GM18526 (cell line): ENCODE data around the gene BCAM.

Experiments used
- POLR2A ChIP-seq: IDR thresholded peaks from 3 replicates; pipeline ENCODE4 v1.6.1; 2011; ENCODE audit not compliant: insufficient read length; ENCODE audit errors: extremely low read depth

Gene BCAM

DNA sequence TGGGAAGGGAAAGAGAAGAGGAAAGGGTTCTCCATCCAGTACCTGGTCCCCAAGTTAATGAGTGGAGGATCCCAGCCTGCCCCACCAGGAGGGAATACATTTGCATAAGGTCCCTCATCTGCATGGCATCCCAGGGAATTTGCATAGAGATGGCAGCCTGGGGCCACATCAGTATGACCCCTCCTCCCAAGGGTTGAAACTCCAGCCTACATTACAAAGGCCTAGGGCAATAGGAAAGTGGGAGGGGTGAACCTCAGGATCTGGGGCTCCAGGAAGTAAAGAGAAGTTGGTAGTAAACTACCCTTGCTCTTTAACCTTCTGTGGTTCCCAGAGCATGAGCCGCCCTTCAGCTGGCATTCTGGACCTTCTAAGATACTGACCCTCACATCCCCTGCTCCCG, 30.4 kb downstream of the BCAM start:
- no peak for TF ChIP-seq POLR2A

DNA sequence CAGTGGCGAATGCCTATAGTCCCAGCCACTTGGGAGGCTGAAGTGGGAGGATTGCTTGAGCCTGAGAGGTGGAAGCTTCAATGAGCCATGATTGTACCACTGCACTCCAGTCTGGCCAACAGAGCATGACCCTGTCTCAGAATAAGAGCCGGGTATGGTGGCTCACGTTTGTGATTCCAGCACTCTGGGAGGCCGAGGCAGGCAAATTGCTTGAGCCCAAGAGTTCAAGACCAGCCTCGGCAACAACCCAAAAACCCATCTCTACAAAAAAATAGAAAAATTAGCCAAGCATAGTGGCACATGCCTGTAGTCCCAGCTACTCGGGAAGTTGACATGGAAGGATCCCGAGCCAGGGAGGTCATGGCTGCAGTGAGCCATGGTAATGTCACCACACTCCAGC, 31.9 kb downstream of the BCAM start:
- no peak for TF ChIP-seq POLR2A

DNA sequence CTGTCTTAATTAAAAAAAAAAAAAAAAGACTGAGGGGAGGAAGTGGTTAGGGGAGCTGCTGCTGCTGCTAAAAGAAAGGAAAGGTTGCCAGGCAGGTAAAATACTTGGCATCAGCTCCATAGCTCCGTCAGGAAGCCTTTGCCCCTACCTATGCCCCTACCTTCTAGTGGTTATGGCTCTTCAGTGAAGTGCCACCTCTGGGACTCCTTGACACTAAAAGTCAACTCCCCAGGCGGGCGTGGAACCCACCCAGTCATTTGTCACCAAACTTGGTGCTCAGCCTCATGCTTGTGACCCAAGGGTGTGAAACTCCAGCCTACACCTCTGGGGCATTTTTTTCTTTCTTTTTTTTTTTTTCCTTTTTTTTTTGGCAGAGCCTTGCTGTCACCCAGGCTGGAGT, 32.3 kb downstream of the BCAM start:
- TF ChIP-seq POLR2A, result no peak

DNA sequence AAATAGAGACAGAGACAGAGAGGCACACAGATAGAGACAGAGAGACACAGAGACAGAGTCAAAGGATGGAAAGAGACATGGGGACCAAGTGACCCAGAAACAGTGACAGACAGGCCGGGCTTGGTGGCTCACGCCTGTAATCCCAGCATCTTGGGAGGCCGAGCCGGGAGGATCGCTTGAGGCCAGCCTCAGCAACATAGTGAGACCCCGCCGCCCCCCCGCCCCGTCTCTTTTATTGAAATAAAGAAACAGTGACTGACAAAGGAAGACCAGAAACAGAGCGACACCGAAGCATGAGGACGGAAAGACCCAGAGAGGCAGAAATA, 36.3 kb downstream of the BCAM start:
- no peak for TF ChIP-seq POLR2A

DNA sequence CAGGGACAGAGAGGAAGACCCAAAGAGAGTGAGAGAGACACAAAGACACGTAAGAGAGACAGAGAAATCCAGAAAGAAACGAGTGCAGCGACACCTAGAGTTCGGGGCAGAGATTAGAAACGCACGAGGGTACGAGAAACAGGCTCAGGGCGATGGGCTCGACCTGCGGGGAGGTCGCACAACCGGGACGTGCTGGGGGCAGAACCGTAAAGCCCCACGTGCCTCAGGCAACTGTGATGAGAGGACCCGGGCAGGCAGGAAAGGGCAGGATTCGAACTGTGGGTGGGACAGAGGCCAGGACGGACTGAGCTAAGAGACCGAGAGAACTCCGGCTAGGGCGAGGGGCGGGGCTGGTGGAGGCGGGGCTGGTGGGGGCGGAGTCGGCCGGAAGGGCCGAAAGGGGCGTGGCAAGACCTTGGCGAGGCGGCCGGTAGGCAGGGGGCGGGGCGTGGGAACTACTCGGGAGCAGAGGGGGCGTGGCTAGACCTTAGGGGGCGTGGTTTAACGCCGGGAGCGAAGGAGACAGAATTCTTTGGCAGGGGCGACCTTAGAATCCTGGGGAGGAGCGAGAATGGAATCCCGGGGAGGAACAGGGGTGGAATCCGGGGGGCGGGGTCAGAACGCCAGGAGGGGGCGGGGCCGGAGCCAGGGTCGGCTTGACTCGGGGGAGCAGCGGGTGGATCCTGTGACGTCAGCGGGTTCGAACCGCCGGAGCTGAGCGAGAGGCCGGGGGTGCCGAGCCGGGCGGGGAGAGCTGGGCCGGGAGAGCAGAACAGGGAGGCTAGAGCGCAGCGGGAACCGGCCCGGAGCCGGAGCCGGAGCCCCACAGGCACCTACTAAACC, 36.9 kb downstream of the BCAM start, which contains the start of gene NECTIN2:
TSS of gene NECTIN2 (plus strand) at position 686 of the 843 bp plus-strand sequence. CDS start 229 bp downstream, outside the sequence.
- no peak for TF ChIP-seq POLR2A

DNA sequence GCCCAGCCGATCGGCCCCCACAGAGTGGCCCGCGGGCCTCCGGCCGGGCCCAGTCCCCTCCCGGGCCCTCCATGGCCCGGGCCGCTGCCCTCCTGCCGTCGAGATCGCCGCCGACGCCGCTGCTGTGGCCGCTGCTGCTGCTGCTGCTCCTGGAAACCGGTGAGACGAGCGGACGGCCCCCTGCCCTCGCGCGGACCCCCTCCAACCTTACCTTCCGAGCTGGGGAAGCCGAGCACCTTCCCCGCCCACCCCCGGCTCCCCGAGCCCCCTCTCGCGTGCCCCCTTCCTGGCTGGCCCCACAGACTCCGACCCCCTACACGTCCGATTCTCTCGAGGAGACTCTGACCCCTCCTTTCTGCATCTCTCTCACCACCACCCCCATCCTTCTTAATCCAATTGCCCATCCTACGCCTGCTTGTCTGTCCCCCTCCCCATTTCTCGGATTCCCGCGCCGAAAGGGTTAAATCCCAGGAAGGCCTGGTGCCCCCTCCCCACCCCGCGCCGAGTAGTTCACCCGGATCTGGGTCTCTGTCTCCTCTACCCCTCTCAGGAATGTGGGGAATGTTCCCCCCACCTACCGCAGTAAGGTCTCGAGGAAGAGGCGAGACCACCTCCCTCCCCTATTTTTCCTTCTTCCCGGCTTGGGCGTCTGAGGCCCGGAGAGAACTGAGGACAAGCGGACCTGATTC, 37.7 kb downstream of the BCAM start:
- TF ChIP-seq POLR2A, result no peak

DNA sequence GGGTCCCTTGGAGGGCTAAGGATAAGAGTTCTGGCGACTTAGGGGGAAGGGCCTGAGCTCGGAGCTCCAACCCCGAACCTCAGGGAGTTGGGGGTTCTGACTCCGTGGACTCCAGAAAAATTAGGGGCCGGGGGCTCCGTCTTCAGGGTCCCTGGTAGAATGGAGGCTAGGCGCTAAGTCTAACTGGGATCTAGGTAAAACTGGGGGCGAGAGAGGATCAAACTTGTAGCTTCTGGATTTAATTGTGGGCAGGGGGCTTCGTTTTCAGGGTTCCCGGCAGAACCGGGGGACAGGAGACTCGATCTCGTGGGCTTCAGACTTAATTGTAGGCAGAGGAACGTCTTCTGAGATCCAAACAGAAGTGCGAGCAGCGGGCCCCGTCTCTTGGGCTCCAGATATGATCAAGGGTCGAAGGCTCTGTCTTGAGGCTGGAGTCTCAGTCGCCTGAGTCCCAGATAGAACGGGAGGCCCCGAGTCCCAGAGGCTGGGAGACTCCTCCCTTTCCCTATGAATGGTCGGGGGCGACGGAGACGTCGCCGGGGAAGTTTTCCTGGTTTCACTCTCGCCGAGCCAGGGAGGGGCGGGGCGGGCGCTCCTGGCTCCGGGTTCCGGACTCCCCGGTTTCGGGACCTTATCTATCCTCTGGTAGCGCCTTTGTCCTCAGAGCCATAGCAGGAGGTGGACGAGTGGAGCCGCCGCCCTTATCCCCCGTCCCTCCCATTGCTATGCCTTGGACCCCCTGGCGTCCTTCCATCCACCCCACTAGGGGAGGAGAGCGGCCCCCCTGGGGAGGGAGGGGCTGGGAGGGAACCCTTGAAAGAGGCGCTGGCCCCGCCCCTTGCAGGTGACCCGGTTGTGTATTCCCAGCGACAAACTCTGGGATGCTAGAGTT, 38.5 kb downstream of the BCAM start:
- TF ChIP-seq POLR2A, result no peak

DNA sequence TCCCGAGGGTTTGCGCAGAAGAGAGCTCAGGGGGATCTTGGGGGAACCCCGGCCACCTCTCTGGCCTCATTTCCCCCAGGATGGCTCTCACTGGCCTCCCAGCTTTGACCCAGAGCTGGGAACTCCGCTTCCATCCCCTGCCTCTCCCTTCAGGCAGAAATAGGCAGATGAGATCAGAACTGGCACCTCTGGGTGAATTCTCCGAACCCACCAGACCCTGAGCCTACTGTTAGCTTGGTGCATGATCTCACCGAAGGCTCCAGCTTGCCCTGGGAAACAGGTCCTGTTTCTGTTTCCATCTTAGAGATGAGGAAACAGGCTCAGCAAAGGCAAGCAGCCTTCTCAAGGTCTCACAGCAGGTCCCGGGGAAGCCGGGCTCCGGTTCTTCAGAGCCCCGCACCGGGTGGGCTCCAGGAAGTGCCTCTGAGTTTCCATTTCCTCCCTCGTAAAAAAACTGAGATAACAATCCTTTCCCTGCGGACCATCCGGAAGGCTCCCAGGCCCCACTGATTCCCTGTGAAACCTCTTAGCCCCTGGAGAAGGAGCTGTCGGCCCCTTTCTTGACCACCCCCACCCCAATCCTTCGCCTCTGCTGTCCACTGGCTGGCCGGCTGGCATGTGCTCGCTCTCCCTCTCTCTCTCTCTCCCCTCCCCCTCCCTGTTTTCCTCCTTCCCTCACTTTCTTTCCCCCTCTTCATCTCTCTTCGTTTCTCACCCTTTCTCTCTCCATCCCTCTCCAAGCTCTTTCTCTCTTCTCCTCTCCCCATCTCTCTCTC, 39.3 kb downstream of the BCAM start:
- TF ChIP-seq POLR2A, result no peak

DNA sequence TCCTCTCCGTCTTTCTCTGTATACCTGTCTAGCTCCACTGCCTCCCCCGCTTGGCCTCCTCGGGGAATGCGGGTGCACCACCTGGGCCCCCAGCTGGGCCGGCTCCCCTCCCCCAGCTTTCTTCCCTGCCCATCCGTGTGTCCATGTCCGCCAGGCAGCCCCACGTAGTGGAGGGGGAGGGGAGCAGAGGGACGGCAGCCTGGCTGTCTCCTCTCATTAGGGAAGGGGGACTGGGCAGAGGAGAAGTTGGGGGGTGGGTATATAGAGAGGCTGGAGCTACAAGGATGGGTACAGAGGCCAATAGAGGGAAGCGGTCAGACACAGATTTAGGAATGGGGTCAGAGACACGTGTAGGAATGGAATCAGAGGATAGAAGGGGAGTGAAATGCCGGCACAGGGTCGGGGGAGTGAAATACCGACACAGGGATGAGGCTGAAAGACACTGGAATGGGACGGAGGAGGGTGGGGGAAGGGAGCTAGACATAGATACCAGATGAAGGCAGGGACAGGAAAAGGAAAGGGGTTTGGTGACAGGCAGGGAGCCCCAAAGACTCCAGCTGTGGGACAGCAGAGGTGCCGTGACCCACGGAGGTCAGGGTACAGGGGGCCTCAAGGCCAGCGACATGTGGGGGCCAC, 40.0 kb downstream of the BCAM start:
- no peak for TF ChIP-seq POLR2A

DNA sequence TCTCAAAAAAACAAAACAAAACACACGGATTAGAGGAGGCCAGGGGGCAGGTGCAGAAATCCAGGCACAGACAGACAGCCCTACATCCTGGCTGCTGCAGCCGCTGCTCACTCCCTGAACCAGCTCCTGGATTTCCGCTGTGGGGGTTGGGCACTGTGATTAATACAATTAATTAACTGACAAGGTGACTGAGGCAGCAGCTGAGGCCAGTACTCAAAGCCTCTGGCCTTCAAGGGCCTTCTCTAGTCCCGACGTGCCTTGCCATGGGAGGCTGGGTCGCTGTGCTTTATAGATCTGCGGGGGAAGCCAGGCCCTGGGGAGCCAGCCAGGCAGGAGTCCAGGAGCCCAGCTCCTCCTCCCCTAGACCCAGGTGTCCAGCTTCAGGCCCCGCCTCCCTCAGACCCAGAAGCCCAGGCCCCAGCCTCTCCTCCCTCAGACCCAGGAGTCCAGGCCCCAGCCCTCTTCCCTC, 41.8 kb downstream of the BCAM start:
- TF ChIP-seq POLR2A, result no peak

DNA sequence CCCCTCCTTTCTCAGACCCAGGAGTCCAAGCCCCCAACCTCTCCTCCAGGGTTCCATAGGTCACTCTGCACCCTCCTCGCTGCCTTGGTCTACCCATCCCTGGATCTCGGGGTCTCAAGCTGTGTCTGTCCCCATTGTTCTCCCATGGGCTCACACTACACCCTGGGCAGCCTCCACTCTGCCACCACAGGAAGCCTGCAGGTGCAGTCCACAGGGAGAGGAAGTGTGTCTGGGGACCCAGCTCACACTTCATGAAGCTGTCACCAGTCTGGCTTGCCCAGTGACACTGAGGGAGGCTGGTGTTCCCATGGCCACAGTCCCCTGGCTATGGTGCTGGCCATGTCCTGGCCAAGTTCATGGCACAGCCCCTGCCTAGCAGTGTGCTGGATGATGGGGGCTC, 42.5 kb downstream of the BCAM start:
- no peak for TF ChIP-seq POLR2A

DNA sequence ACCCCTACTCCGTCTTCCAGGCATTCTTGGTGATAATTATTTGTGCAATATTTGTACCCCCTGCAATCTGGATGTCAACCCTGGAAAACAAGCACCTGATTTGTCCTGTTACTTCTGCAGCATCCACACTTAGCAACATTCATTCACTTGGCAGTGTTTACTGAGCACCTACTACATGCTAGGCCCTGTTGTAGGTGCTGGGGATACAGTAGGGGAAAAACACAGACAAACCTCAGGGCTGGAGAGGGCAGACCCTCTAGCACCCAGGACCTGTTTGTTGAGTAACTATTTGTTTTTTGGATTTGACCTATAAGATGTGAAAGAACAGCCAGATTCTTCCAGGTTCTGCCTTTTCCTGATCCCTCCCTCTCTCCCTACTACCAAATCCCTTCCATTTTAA, 46.7 kb downstream of the BCAM start:
- no peak for TF ChIP-seq POLR2A

DNA sequence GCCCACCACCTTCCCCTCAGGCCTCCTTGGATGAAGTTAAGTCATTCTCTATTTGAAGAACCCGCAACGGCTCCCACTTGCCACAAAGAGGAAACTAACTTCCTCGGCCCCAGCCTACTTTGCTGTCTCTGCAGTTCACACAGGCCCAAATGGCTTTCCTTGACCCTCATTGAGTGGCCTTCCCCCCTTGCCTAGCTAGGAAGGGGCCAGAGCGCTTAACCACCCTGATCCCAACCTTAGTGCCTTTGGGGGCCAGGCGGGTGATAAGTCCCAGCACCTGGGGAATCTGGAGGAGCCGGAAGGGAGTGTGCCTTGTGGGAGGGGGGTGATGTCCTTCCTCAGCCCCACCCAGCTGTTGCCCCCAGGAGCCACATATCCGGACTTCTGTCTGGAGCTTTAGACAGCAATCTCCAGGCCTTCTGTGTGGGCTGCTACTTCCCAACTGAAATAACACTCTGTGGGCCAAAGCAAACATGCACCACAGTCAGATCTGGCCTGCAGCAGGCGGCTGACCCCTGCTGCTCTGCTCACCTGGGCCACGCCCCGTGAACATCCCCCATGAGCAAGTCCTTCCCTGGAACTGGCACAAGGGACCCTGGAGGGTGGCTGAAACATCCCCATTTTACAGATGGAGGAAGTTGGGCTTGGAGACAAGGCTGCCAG, 47.6 kb downstream of the BCAM start:
- TF ChIP-seq POLR2A, result no peak

DNA sequence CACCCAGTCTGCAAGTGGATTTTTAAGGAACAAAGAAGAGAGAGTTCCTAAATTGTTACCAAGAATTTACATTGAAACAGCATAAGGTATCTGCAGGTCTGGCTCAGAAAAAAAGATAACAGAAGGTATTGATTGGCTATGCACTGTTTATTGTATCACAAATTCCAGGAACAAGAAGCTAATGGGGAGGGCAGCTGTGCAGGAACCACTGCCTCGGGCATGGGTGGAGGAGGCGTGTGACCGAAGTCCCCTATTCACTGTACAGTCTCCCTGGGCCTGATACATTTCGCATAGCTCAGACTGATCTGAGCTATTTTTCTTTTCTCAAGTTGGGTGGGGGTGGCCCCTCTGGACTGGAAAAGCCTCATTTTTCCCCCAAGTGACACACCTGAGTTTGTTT, 48.9 kb downstream of the BCAM start:
- TF ChIP-seq POLR2A, result no peak
